Brain microvascular endothelial cell (primary cell): ENCODE measurements around the gene PRR30.

Source experiments
- DNase-seq: peaks from one replicate; pipeline ENCODE4 v3.0.0-alpha.2; 2020
- H3K27ac ChIP-seq: fragments of 250-450 bp; sonication (Bioruptor Pico); 2 replicates; pipeline ENCODE4 v1.5.1; 2020; ENCODE audit warnings: mild to moderate bottlenecking, moderate library complexity
- H3K27me3 ChIP-seq: fragments of 250-450 bp; sonication (Bioruptor Pico); replicated peaks from 2 replicates; pipeline ENCODE4 v1.5.1; 2020; ENCODE audit warnings: mild to moderate bottlenecking
- H3K36me3 ChIP-seq: fragments of 250-450 bp; sonication (Bioruptor Pico); replicated peaks from 2 replicates; pipeline ENCODE4 v1.5.1; 2020; ENCODE audit warnings: mild to moderate bottlenecking
- H3K4me3 ChIP-seq: 2 replicates; pipeline ENCODE4 v1.5.1; 2011; ENCODE audit warnings: low read depth, mild to moderate bottlenecking, control low read depth, low read length, moderate library complexity
- in situ Hi-C: cut with HindIII; loops from 2 replicates; pipeline ENCODE4 v1.10.0; 2017; ENCODE audit warnings: low sequenced_read_pairs, low pct_ligation_motif_present
- TF ChIP-seq, protein P1 (sequence below): IDR thresholded peaks from 2 replicates; pipeline ENCODE4 v1.5.1; 2011; ENCODE audit warnings: low read depth, mild to moderate bottlenecking, moderate library complexity, low read length, control low read depth, inconsistent platforms; ENCODE audit errors: missing control alignments

PRR30 gene

DNA sequence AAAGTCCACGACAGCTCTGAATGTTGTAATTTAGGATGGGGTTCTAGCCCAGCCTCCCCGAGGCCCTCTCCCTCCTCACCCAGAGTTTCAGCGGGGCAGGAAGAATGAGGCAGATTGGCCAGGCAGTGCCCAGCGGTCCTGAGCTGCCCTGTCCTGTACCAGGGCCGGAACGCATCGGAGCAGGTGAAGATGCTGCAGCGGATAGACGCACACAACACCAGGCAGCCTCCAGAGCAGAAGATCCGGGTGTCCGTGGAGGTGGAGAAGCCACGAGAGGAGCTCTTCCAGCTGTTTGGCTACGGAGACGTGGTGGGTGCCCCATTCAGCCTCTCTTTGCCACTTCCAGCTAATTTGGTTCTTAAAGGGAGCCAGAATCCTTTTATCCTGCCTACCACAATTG is 41.9 kb downstream of the PRR30 start:
- TF ChIP-seq, protein P1, sequence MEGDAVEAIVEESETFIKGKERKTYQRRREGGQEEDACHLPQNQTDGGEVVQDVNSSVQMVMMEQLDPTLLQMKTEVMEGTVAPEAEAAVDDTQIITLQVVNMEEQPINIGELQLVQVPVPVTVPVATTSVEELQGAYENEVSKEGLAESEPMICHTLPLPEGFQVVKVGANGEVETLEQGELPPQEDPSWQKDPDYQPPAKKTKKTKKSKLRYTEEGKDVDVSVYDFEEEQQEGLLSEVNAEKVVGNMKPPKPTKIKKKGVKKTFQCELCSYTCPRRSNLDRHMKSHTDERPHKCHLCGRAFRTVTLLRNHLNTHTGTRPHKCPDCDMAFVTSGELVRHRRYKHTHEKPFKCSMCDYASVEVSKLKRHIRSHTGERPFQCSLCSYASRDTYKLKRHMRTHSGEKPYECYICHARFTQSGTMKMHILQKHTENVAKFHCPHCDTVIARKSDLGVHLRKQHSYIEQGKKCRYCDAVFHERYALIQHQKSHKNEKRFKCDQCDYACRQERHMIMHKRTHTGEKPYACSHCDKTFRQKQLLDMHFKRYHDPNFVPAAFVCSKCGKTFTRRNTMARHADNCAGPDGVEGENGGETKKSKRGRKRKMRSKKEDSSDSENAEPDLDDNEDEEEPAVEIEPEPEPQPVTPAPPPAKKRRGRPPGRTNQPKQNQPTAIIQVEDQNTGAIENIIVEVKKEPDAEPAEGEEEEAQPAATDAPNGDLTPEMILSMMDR: no peak
- in situ Hi-C loops: no loop called here
- DNase-seq: no peak

DNA sequence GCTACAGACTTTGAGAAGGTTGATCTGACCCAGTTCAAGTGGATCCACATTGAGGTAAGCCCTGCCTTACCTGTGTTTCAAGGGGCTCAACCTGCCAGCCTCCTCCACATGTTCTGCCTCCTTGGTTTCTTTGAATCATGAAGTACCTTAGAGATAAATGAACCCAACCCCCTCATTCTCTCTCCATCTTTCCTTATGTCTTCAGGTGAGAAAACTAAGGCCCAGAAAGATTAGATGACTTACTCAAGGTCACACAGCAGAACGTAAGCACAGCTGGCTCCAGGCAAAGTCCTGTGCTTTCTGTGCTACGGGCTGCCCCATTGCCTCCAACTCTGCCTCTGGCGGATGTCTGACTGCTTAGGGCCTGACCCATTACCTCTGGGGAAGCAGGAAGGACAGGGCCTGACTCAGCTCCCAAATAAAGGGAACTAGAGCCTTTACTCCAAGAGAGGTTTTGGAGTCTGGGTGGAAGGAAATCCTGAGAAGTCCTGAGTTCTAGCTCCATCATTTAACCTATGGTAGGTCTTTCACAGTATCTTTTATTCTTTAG is 42.4 kb downstream of the PRR30 start:
- no peak overlapping the region for H3K4me3 ChIP-seq
- in situ Hi-C loops: no loop called here
- H3K27me3 ChIP-seq: no peaks in the 10 kb centered on the region
- no peak for DNase-seq
- no peak overlapping the region for H3K27ac ChIP-seq
- TF ChIP-seq, protein P1: no peak
- no peaks in the 10 kb centered on the region for H3K36me3 ChIP-seq

More for the DNA sequence above, 41.9 kb downstream of the PRR30 start:
- no peaks in the 10 kb centered on the region for H3K36me3 ChIP-seq
- no peaks in the 10 kb centered on the region for H3K27me3 ChIP-seq
- no peak overlapping the region for H3K4me3 ChIP-seq
- no peak overlapping the region for H3K27ac ChIP-seq

DNA sequence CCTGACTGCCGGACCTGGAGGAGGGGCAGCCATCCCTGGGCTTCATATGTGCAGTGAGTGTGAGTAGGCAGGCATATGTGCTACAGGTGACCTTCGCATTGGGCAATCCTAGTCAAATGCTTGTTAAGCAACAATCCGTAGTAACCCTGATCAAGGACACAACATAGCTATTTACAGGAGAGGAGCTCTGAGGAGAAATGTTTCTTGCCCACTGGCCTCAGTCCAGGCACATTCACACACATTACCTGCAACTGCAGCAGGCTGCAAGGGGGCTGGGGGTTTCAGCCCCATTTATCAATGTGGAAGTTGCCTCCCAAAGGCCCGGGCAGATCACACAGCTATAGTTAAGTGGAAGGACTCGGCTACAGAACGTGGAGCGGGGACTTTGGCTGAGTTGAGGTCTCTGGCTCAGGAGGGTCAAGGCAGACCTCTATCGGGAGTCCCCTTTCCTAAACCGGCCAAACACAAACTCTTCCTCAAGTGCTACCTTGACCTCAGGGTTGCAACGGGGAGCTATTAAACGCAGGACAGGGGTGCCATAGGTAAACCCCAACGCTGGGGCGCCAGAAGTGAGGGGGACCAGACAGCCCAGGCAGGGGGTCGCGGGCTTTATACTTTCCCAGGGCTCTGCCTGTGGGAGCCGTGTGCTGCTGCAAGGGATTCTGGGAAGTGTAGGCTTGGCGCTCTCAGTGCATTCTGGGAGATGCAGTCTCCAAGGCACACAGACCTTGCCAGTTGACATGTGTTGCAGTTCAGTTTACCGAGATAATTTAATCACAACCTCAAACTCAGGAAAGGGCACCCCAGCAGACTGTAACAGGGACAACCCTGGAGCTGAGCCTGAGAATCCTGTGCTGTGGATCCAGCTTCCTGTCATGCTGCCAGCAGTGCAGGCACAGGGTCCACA is 43.2 kb downstream of the PRR30 start:
- in situ Hi-C loops: no loop called here
- H3K36me3 ChIP-seq: no peaks in the 10 kb centered on the region
- DNase-seq: peak; percentile 58
- H3K27ac ChIP-seq: no peak overlapping the region
- no peaks in the 10 kb centered on the region for H3K27me3 ChIP-seq
- peak overlapping the region; percentile 48 for H3K4me3 ChIP-seq
- TF ChIP-seq, protein P1: no peak

DNA sequence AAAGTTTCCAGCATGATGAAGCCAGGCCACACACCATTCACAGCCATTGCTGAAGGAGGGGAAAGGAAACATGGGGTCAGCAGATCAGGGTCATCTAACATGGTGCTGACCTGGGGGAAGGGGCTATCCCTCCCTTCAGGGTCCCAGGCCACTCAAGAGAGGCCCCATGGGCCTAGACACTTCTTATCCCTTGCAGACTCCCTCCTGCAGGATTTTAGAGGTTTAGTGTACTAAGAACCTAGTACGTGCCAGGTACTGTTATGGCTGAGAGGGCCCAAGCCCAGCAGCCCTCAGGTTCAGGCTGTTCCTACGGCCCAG is 43.8 kb downstream of the PRR30 start:
- no peaks in the 10 kb centered on the region for H3K27me3 ChIP-seq
- TF ChIP-seq, protein P1: no peak
- H3K36me3 ChIP-seq: no peaks in the 10 kb centered on the region

DNA sequence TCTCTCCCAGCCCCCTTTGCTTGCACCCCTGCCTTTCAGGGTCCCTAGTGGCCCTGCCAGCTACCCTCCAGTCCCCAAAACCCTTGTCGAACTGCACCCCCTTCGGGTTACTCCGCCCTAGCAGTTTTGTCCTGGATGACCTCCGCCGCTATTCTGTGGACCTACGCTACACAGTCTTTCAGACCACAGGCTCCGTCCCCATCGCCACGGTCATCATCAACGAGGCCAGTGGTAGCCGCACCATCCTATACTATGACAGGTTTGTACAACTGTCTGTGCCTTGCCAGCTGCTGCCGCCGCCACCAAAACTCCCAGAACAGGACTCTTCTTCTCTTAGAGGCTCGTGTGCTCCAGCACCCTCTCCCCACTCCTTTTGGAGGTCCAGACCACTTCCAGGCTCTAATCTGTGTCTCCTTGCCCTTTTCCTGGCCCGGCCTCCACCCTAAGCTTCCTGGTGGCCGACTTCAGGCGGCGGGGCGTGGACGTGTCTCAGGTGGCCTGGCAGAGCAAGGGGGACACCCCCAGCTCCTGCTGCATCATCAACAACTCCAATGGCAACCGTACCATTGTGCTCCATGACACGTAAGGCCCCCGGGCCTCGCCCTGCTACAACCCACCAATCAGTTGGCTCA is 44.7 kb downstream of the PRR30 start:
- H3K4me3 ChIP-seq: no peak overlapping the region
- H3K27ac ChIP-seq: no peak overlapping the region
- in situ Hi-C loops: no loop called here
- no peaks in the 10 kb centered on the region for H3K27me3 ChIP-seq
- TF ChIP-seq, protein P1: no peak
- no peaks in the 10 kb centered on the region for H3K36me3 ChIP-seq
- DNase-seq: no peak

More for the DNA sequence above, 43.8 kb downstream of the PRR30 start:
- Histone ChIP-seq H3K27ac (no peak overlapping the region), H3K4me3 (no peak overlapping the region)
- no peak for DNase-seq
- in situ Hi-C loops: no loop called here
